OCI-LY7 (cell line): ENCODE results near the gene FHOD3. TPM values are rescaled to one million over a fixed set of nuclear protein-coding genes. Genes with fewer than 3 reads are reported as not detected.

Source experiments
- BruUV-seq: library from RNA; stranded (reverse); fragments of 400-500 nt; replicated peaks from 2 replicates; lab custom pipeline; 2021; lab: Mats Ljungman, UMichigan
- CTCF ChIA-PET: fragments of 300-600 bp; sonication (Branson Sonifier 250); formaldehyde crosslinking; loops from one replicate; lab custom pipeline; 2022; ENCODE audit warnings: antibody characterized with exemption; ENCODE audit not compliant: unreplicated experiment; lab: Charles Lee
- POLR2A ChIA-PET: fragments of 300-600 bp; sonication (Branson Sonifier 250); formaldehyde crosslinking; loops from one replicate; lab custom pipeline; 2022; ENCODE audit warnings: antibody characterized with exemption; lab: Charles Lee
- DNase-seq: peaks from one replicate; pipeline ENCODE4 v3.0.0-alpha.2; 2015; ENCODE audit warnings: low spot score
- H2AFZ ChIP-seq: fragments of 200-600 bp; sonication (generic), shearing (Covaris generic); 2 replicates; pipeline ENCODE4 v1.6.1; 2014; ENCODE audit warnings: mild to moderate bottlenecking, antibody characterized with exemption, low read length, moderate library complexity
- H3K27ac ChIP-seq: fragments of 200-600 bp; sonication (generic); 2 replicates; pipeline ENCODE4 v1.5.1; 2014; ENCODE audit warnings: mixed run types, low read depth, mild to moderate bottlenecking, moderate library complexity, low read length, inconsistent platforms; ENCODE audit not compliant: poor library complexity, severe bottlenecking
- H3K36me3 ChIP-seq: fragments of 200-600 bp; sonication (generic); 2 replicates; pipeline ENCODE4 v1.6.1; 2014; ENCODE audit warnings: mild to moderate bottlenecking, antibody characterized with exemption, low read length, moderate library complexity, mixed read lengths; ENCODE audit not compliant: insufficient read depth
- H3K4me1 ChIP-seq: fragments of 200-600 bp; sonication (generic); 2 replicates; pipeline ENCODE4 v1.5.1; 2014; ENCODE audit warnings: mild to moderate bottlenecking, low read length; ENCODE audit not compliant: insufficient read depth, poor library complexity, severe bottlenecking
- H3K4me2 ChIP-seq: fragments of 200-600 bp; sonication (generic); 2 replicates; pipeline ENCODE4 v1.6.1; 2014; ENCODE audit warnings: mild to moderate bottlenecking, low read length
- H3K4me3 ChIP-seq: fragments of 200-600 bp; sonication (generic); 2 replicates; pipeline ENCODE4 v1.5.1; 2014; ENCODE audit warnings: mild to moderate bottlenecking, low read depth, low read length; ENCODE audit not compliant: poor library complexity, severe bottlenecking
- H3K79me2 ChIP-seq: fragments of 200-600 bp; sonication (generic); 2 replicates; pipeline ENCODE4 v1.6.1; 2016; ENCODE audit warnings: low read depth, mild to moderate bottlenecking, low read length, moderate library complexity, mixed read lengths; ENCODE audit not compliant: insufficient read depth
- H3K9me2 ChIP-seq: fragments of 200-600 bp; sonication (generic); 2 replicates; pipeline ENCODE4 v1.6.1; 2016; ENCODE audit warnings: mild to moderate bottlenecking, low read length, mixed read lengths; ENCODE audit not compliant: insufficient read depth
- H3K9me3 ChIP-seq: fragments of 200-600 bp; sonication (generic); 2 replicates; pipeline ENCODE4 v1.6.1; 2014; ENCODE audit warnings: mild to moderate bottlenecking, mixed run types, low read length, mixed read lengths
- H4K20me1 ChIP-seq: fragments of 200-600 bp; sonication (generic); 2 replicates; pipeline ENCODE4 v1.6.1; 2014; ENCODE audit warnings: mild to moderate bottlenecking, antibody characterized with exemption, low read length, moderate library complexity, mixed read lengths; ENCODE audit not compliant: insufficient read depth
- CTCF ChIP-seq: fragments of 200-600 bp; sonication (generic); conservative IDR thresholded peaks from 2 replicates; pipeline ENCODE4 v1.5.1; 2014; ENCODE audit warnings: mild to moderate bottlenecking, antibody characterized with exemption, low read length, moderate library complexity, mixed read lengths
- EZH2phosphoT487 ChIP-seq: fragments of 200-600 bp; sonication (generic); IDR thresholded peaks from 2 replicates; pipeline ENCODE4 v1.6.1; 2018; ENCODE audit warnings: low read depth, borderline replicate concordance, mild to moderate bottlenecking, mixed run types, antibody characterized with exemption, low read length, moderate library complexity, mixed read lengths
- intact Hi-C: fragments of 100-400 bp; cut with micrococcal nuclease; formaldehyde crosslinking; loops from one replicate; pipeline ENCODE4 v1.10.0; 2022; ENCODE audit not compliant: unreplicated experiment
- total RNA-seq, 2 experiments: library from RNA; depleted of rRNA in 1 of 2; stranded (reverse); fragments of >200 nt in 1 of 2; shearing (Covaris generic) in 1 of 2; gene quantifications; 2 replicates each; pipeline ENCODE4 v1.2.3, GENCODE V29; 2014 to 2022

The FHOD3 gene
- total RNA-seq, 2 experiments from 2014 or later, result 0.06 to 2.4 TPM

GRCh38 chr18:36304723-36305122 lies 7.2 kb downstream of the FHOD3 start:
- H3K79me2 ChIP-seq, result no peaks in the 10 kb centered on the region
- intact Hi-C loops, result no loop called here
- TF ChIP-seq CTCF (no peak), EZH2phosphoT487 (no peak)
- ChIA-PET CTCF (no interaction called here), POLR2A (no interaction called here)
- no peaks in the 10 kb centered on the region for H3K9me3 ChIP-seq
- no TSS peak for BruUV-seq
- no peaks in the 10 kb centered on the region for H3K36me3 ChIP-seq
- no peaks in the 10 kb centered on the region for H3K9me2 ChIP-seq
- DNase-seq, result no peak
- no peak overlapping the region for H2AFZ ChIP-seq
- no peak overlapping the region for H3K4me3 ChIP-seq
- H3K27ac ChIP-seq, result no peak overlapping the region
- no peaks in the 10 kb centered on the region for H3K4me1 ChIP-seq
- H4K20me1 ChIP-seq, result no peaks in the 10 kb centered on the region
- no peak overlapping the region for H3K4me2 ChIP-seq

GRCh38 chr18:36305375-36305774 lies 7.9 kb downstream of the FHOD3 start:
- Histone ChIP-seq H3K4me1 (no peaks in the 10 kb centered on the region), H3K27ac (no peak overlapping the region), H3K4me2 (no peak overlapping the region), H4K20me1 (no peaks in the 10 kb centered on the region), H3K79me2 (no peaks in the 10 kb centered on the region), H3K4me3 (no peak overlapping the region), H3K9me2 (no peaks in the 10 kb centered on the region), H2AFZ (no peak overlapping the region), H3K36me3 (no peaks in the 10 kb centered on the region), H3K9me3 (no peaks in the 10 kb centered on the region)
- POLR2A ChIA-PET, result interaction anchor here (0.7 kb wide), 1 partner anchor 1336 kb away, joined by 4 read pairs; no protein-coding TSS in a partner anchor
- intact Hi-C loops, result no loop called here
- TF ChIP-seq CTCF (no peak), EZH2phosphoT487 (no peak)
- no TSS peak for BruUV-seq
- CTCF ChIA-PET, result no interaction called here
- DNase-seq, result no peak

- intact Hi-C loops, result no loop called here
- no peaks in the 10 kb centered on the region for H3K9me2 ChIP-seq
- POLR2A ChIA-PET, result no interaction called here
- CTCF ChIA-PET, result no interaction called here
- DNase-seq, result no peak
- no peaks in the 10 kb centered on the region for H3K4me1 ChIP-seq
- H3K36me3 ChIP-seq, result no peaks in the 10 kb centered on the region
- no peak overlapping the region for H3K27ac ChIP-seq
- H3K9me3 ChIP-seq, result no peaks in the 10 kb centered on the region
- H4K20me1 ChIP-seq, result no peaks in the 10 kb centered on the region
- no peak overlapping the region for H3K4me2 ChIP-seq
- TF ChIP-seq EZH2phosphoT487 (no peak), CTCF (no peak)
- H3K79me2 ChIP-seq, result no peaks in the 10 kb centered on the region
- BruUV-seq, result no TSS peak
- no peak overlapping the region for H3K4me3 ChIP-seq
- no peak overlapping the region for H2AFZ ChIP-seq
These were observed 10.0 kb downstream of the FHOD3 start for GRCh38 chr18:36307513-36307912.
